ENCODE results near the gene NANOGP8.

GRCh38 chr15:35054380-35054779 lies 30.7 kb downstream of the NANOGP8 start:
- TF ChIP-seq CTCF (conservative IDR thresholded peaks at IDR 0.05 in 1 of 2, IDR thresholded peaks at IDR 0.05 in 1 of 2; ENCODE audit: extremely low read depth in 1 of 2, insufficient read depth in 1 of 2, low read depth in 1 of 2, low read length in 2 of 2) = no peak
- no peak for TF ChIP-seq EZH2 (IDR thresholded peaks at IDR 0.05; ENCODE audit: borderline replicate concordance, low read length)

All from mammary epithelial cell (primary cell).